Mucosa of descending colon (tissue), 3 donors: Measurements from ENCODE around the gene HSP90AA1. TPM values are rescaled to one million over a fixed set of nuclear protein-coding genes. Genes with fewer than 3 reads are reported as not detected.
"Not testable (repeated sequence)": the region's sequence is repeated elsewhere in the genome, so short reads cannot be mapped to it uniquely, and the experiment has no call there.

Source experiments
- ATAC-seq: fragments of 200-7000 bp; cut with Tn5 transposase; one replicate; pipeline ENCODE4 v1.9.1; 2020; ENCODE audit warnings: mild to moderate bottlenecking, moderate library complexity
- DNase-seq, 3 donors: peaks; one replicate each; pipeline ENCODE4 v3.0.0-alpha.2; 2020
- H3K36me3 ChIP-seq: fragments of 200-600 bp; one replicate; pipeline ENCODE4 v1.8.0; 2021; ENCODE audit warnings: low read depth, mild to moderate bottlenecking
- H3K4me1 ChIP-seq: fragments of 200-600 bp; one replicate; pipeline ENCODE4 v1.8.0; 2021; ENCODE audit warnings: low read depth, mild to moderate bottlenecking
- H3K4me3 ChIP-seq: fragments of 200-600 bp; one replicate; pipeline ENCODE4 v1.8.0; 2021; ENCODE audit warnings: mild to moderate bottlenecking
- H3K9me3 ChIP-seq: fragments of 200-600 bp; one replicate; pipeline ENCODE4 v1.8.0; 2021; ENCODE audit warnings: mild to moderate bottlenecking
- CTCF ChIP-seq: fragments of 200-600 bp; IDR thresholded peaks from one replicate; pipeline ENCODE4 v1.8.0; 2022; ENCODE audit warnings: antibody characterized with exemption, mild to moderate bottlenecking
- intact Hi-C, 2 donors: fragments of 100-400 bp; cut with DNase I in 1 of 2; cut with micrococcal nuclease in 1 of 2; formaldehyde crosslinking; loops; one replicate each; pipeline versions ENCODE4 v1.11.0 to v1.11.1; 2022; cut with DNase I, micrococcal nuclease
- total RNA-seq, 3 donors: library from RNA; stranded (reverse); fragmentation: NEBNext Ultra II Directional in 2 of 3; extraction: Animal tissue kit (Norgen Biotek cat#: 25700) in 2 of 3; gene quantifications; one replicate each; pipeline versions ENCODE4 v1.2.1 to v1.2.4, GENCODE V29; 2021 to 2023
- donor health status: DM: no; HTN: no; CAD: no; lungs with moderate emphysema.
- donor health status: DM: no; HTN: no; CAD: no.
- donor health status: DM: no; HTN: yes; CAD: no.

The HSP90AA1 gene
- total RNA-seq, 3 donors from 2014 or later = 231 to 367 (median 252) TPM

- DNase-seq (peak in 1 of 3 donors; percentile 6), ATAC-seq (no peak)
- no peak overlapping the region for H3K4me3 ChIP-seq
- H3K4me1 ChIP-seq = peaks cover 17% of the 10 kb centered on the region
- intact Hi-C loops = no loop called here
- H3K9me3 ChIP-seq = no peaks in the 10 kb centered on the region
- H3K36me3 ChIP-seq = peaks cover 19% of the 10 kb centered on the region
- TF ChIP-seq CTCF = no peak
Measured at GRCh38 chr14:102078831-102079699, 7.8 kb downstream of the HSP90AA1 start.

- H3K9me3 ChIP-seq, intact Hi-C loops, H3K4me3 ChIP-seq, ATAC-seq: not testable (repeated sequence)
- peaks cover 19% of the 10 kb centered on the region for H3K36me3 ChIP-seq
- DNase-seq = peak in 1 of 3 donors; percentile 7
- H3K4me1 ChIP-seq = peaks cover 10% of the 10 kb centered on the region
Measured at GRCh38 chr14:102078361-102078791, 8.5 kb downstream of the HSP90AA1 start.

GRCh38 chr14:102077382-102077709 is 9.5 kb downstream of the HSP90AA1 start:
- Histone ChIP-seq H3K9me3 (no peaks in the 10 kb centered on the region), H3K36me3 (peaks cover 13% of the 10 kb centered on the region), H3K4me3 (no peak overlapping the region), H3K4me1 (no peaks in the 10 kb centered on the region)
- no peak for TF ChIP-seq CTCF
- DNase-seq (no peak), ATAC-seq (no peak)
- intact Hi-C loops = no loop called here

- Histone ChIP-seq H3K36me3 (peaks cover 5% of the 10 kb centered on the region), H3K4me3 (no peak overlapping the region), H3K9me3 (no peaks in the 10 kb centered on the region), H3K4me1 (no peaks in the 10 kb centered on the region)
- intact Hi-C loops = no loop called here
- no peak for TF ChIP-seq CTCF
- DNase-seq (no peak), ATAC-seq (no peak)
Measured at GRCh38 chr14:102075155-102075554, 11.7 kb downstream of the HSP90AA1 start.

GRCh38 chr14:102074415-102074964 is 12.4 kb downstream of the HSP90AA1 start:
- H3K4me3 ChIP-seq = no peak overlapping the region
- intact Hi-C loops = no loop called here
- H3K9me3 ChIP-seq = no peaks in the 10 kb centered on the region
- no peak for TF ChIP-seq CTCF
- no peaks in the 10 kb centered on the region for H3K36me3 ChIP-seq
- no peak for ATAC-seq
- no peaks in the 10 kb centered on the region for H3K4me1 ChIP-seq
- DNase-seq = no peak

- H3K9me3 ChIP-seq = no peaks in the 10 kb centered on the region
- H3K4me1 ChIP-seq = no peaks in the 10 kb centered on the region
- no peak overlapping the region for H3K4me3 ChIP-seq
- ATAC-seq = no peak
- TF ChIP-seq CTCF = no peak
- intact Hi-C loops = no loop called here
- no peak for DNase-seq
- H3K36me3 ChIP-seq = no peaks in the 10 kb centered on the region
Measured at GRCh38 chr14:102071283-102071998, 15.4 kb downstream of the HSP90AA1 start.
